H1 (cell line): ENCODE measurements around the gene ASAP2. TPM values are rescaled to one million over a fixed set of nuclear protein-coding genes. Genes with fewer than 3 reads are reported as not detected.

Source experiments
- ASH2L ChIP-seq: fragments of 200-600, 300-600 bp; sonication (generic); IDR thresholded peaks from one replicate; pipeline ENCODE4 v1.7.1; 2017; ENCODE audit warnings: low read length
- CHD1 ChIP-seq: IDR thresholded peaks from 2 replicates; pipeline ENCODE4 v1.6.1; 2012; ENCODE audit warnings: low read depth, low read length, improper control_type of control experiment
- CHD2 ChIP-seq: IDR thresholded peaks from 2 replicates; pipeline ENCODE4 v1.6.1; 2012; ENCODE audit warnings: low read length, improper control_type of control experiment
- HDAC2 ChIP-seq, 2 experiments: fragments of 300-600 bp in 1 of 2; sonication (generic) in 1 of 2; IDR thresholded peaks; 2 replicates each; pipeline ENCODE4 v1.6.1; 2011 to 2012; ENCODE audit warnings: low read depth in 2 of 2, low read length in 2 of 2, mild to moderate bottlenecking in 2 of 2, moderate library complexity in 2 of 2, borderline replicate concordance in 1 of 2, inconsistent platforms in 1 of 2
- RFX5 ChIP-seq: IDR thresholded peaks from 2 replicates; pipeline ENCODE4 v1.6.1; 2011; ENCODE audit warnings: low read depth, low read length, improper control_type of control experiment, borderline replicate concordance
- SP1 ChIP-seq: IDR thresholded peaks from 2 replicates; pipeline ENCODE4 v1.6.1; 2011; ENCODE audit warnings: low read depth, low read length
- SP2 ChIP-seq: IDR thresholded peaks from 2 replicates; pipeline ENCODE4 v1.6.1; 2012; ENCODE audit warnings: mild to moderate bottlenecking, low read length, inconsistent platforms
- SRF ChIP-seq: IDR thresholded peaks from 2 replicates; pipeline ENCODE4 v1.6.1; 2011; ENCODE audit warnings: mild to moderate bottlenecking, low read depth, low read length, moderate library complexity
- TCF12 ChIP-seq: IDR thresholded peaks from 2 replicates; pipeline ENCODE4 v1.6.1; 2011; ENCODE audit warnings: low read depth, mild to moderate bottlenecking, low read length
- polyA plus RNA-seq, 7 experiments: library from polyadenylated mRNA; depleted of rRNA in 3 of 7; stranded (reverse) in 5 of 7; unstranded in 2 of 7; fragments of >200 nt in 5 of 7; fragments of 200-250 nt in 2 of 7; gene quantifications; 1 replicate in 5 of 7; 2 replicates in 1 of 7; 4 replicates in 1 of 7; pipeline versions ENCODE4 v1.2.1 to v1.2.3, GENCODE V29; 2011 to 2013; ENCODE audit warnings: missing spikeins in 2 of 7, mixed read lengths in 2 of 7
- total RNA-seq: library from RNA; stranded (reverse); fragmentation: NEBNext Ultra II Directional; extraction: Animal tissue kit (Norgen Biotek cat#: 25700); gene quantifications from 2 replicates; pipeline ENCODE4 v1.2.1, GENCODE V29; 2021

ASAP2 gene
- total and polyA plus RNA-seq, 2 of the 8 experiments (the other 6 are each of a cell fraction or from before 2014, with no cell fraction given), result 10.2 to 18.7 TPM

DNA sequence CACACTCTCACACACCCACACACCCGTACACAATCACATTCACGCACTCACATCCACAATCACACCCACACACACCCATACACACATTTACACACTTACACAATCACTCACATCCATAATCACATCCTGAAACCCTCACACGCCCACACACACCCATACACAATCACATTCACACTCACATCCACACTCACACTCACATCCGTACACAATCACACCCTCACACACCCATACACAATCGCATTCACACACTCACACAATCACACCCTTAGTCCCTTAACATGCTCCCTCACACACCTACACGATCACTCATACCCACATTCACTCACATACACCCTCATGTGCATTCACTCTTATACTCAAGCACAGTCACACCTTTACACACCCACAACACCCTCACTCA lies 110.9 kb downstream of the ASAP2 start (continued):
- TF ChIP-seq CHD1, result no peak
- TF ChIP-seq SP1, result no peak
- no peak for TF ChIP-seq SRF
- no peak for TF ChIP-seq HDAC2 (IDR thresholded peaks at IDR 0.05; ENCODE audit: borderline replicate concordance in 1 of 2, low read depth in 2 of 2, low read length in 2 of 2)
- no peak for TF ChIP-seq ASH2L
- TF ChIP-seq RFX5, result no peak
- no peak for TF ChIP-seq SP2
- no peak for TF ChIP-seq CHD2
- no peak for TF ChIP-seq TCF12
